Ovary (tissue), 9 donors: ENCODE data around the gene MN1. TPM values are rescaled to one million over a fixed set of nuclear protein-coding genes. Genes with fewer than 3 reads are reported as not detected.
"Not testable (repeated sequence)": the region's sequence is repeated elsewhere in the genome, so short reads cannot be mapped to it uniquely, and the experiment has no call there.

Experiments
- DNase-seq, 5 donors: peaks; one replicate each; pipeline ENCODE4 v3.0.0-alpha.2; 2019 to 2020
- H3K27ac ChIP-seq, 2 donors: fragments of 200-600 bp; one replicate each; pipeline versions ENCODE4 v1.5.1 to v1.8.0; 2019 to 2022
- H3K27me3 ChIP-seq: fragments of 200-600 bp; one replicate; pipeline ENCODE4 v1.8.0; 2022
- H3K36me3 ChIP-seq: fragments of 200-600 bp; sonication (generic); one replicate; pipeline ENCODE4 v1.5.1; 2019
- H3K4me1 ChIP-seq: one replicate; pipeline ENCODE4 v1.8.1; 2013; ENCODE audit warnings: mild to moderate bottlenecking, moderate library complexity; ENCODE audit not compliant: insufficient read depth
- H3K4me3 ChIP-seq: fragments of 200-600 bp; sonication (generic); one replicate; pipeline ENCODE4 v1.5.1; 2017
- H3K9me3 ChIP-seq, 2 donors: fragments of 200-600 bp in 1 of 2; sonication (generic) in 1 of 2; one replicate each; pipeline versions ENCODE4 v1.5.1 to v1.8.1; 2013 to 2019; ENCODE audit warnings: mild to moderate bottlenecking in 1 of 2, moderate library complexity in 1 of 2
- EP300 ChIP-seq: sonication (generic); formaldehyde crosslinking; IDR thresholded peaks from one replicate; pipeline ENCODE4 v1.6.1; 2017; ENCODE audit warnings: antibody characterized with exemption
- POLR2A ChIP-seq: fragments of 450-650 bp; IDR thresholded peaks from one replicate; pipeline ENCODE4 v1.6.1; 2017; ENCODE audit warnings: antibody characterized with exemption, mild to moderate bottlenecking, moderate library complexity
- WGBS, 3 donors: extraction: QIAGEN DNeasy Blood & Tissue Kit in 1 of 3; methylation state at CpG; one replicate each; pipeline versions ENCODE4 v1.1.5 to v1.1.7; 2013 to 2017; 5-methylcytosine and 5-hydroxymethylcytosine counted together
- intact Hi-C, 4 donors: fragments of 100-400 bp; cut with DNase I; formaldehyde crosslinking; loops; one replicate each; pipeline versions ENCODE4 v1.11.0 to v1.15.1; 2022 to 2023
- polyA plus RNA-seq, 2 donors: library from polyadenylated mRNA; stranded (reverse); fragments of 200-250 nt in 1 of 2; fragments of 350-450 nt in 1 of 2; fragmentation: Illumina TruSeq in 1 of 2; extraction: RNeasy Lipid Tissue Mini Kit (QIAGEN cat#74804) in 1 of 2; gene quantifications; one replicate each; pipeline ENCODE4 v1.2.3, GENCODE V29; 2013 to 2014
- total RNA-seq, 7 donors: library from RNA; depleted of rRNA in 2 of 7; stranded (reverse); fragments of >200 nt in 2 of 7; fragmentation: NEBNext Ultra II Directional in 3 of 7; extraction: Animal tissue kit (Norgen Biotek cat#: 25700) in 3 of 7; gene quantifications; one replicate each; pipeline versions ENCODE4 v1.1.0 to v1.2.4, GENCODE V29; 2016 to 2023
- TF ChIP-seq, protein P1 (sequence below), 3 donors: fragments of 450-650 bp in 2 of 3; fragments of 200-600 bp in 1 of 3; IDR thresholded peaks; one replicate each; pipeline versions ENCODE4 v1.5.1 to v1.8.0; 2016 to 2022; ENCODE audit warnings: antibody characterized with exemption in 3 of 3, mild to moderate bottlenecking in 1 of 3
- donor health status: DM: no; HTN: no; CAD: no; lungs with moderate emphysema.
- donor health status: DM: no; HTN: no; CAD: no.
- donor health status: Bipolar disorder and iron deficiency.
- donor health status: DM: yes; HTN: yes; CAD: no.
- donor health status: DM: no; HTN: no; CAD: no.
- donor health status: DM: yes; HTN: yes; CAD: no.

Gene MN1
- total and polyA plus RNA-seq, 9 donors: 6.7 to 33.5 (median 13.4) TPM

DNA sequence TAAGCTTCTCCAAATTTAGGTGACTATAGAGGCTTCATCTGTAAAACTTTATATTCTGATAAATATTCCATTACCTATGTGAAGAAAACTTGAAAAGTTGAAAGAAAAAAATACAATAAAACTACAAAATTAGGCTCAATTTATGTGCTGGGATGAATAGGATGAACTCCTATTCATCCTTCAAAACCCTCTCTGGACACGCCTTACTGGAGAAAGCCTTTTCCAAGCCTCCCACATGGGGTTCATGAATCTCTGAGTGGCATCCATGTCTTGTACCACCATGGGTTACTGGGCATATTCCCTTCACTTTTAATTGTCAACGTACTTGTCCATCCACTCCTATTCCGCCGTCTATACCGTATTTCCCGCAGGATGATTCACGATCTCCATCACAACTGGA lies 55.7 kb downstream of the MN1 start:
- no peak overlapping the region for H3K4me3 ChIP-seq
- TF ChIP-seq EP300: no peak
- intact Hi-C loops: no loop called here
- H3K4me1 ChIP-seq: peaks cover 8% of the 10 kb centered on the region
- no peaks in the 10 kb centered on the region for H3K27me3 ChIP-seq
- 95 to 98% (median 98%) methylated on average over 7 of the region's 7 CpGs for WGBS, 3 donors
- H3K9me3 ChIP-seq: no peaks in the 10 kb centered on the region
- H3K36me3 ChIP-seq: no peaks in the 10 kb centered on the region
- no peak for DNase-seq
- no peak overlapping the region for H3K27ac ChIP-seq

DNA sequence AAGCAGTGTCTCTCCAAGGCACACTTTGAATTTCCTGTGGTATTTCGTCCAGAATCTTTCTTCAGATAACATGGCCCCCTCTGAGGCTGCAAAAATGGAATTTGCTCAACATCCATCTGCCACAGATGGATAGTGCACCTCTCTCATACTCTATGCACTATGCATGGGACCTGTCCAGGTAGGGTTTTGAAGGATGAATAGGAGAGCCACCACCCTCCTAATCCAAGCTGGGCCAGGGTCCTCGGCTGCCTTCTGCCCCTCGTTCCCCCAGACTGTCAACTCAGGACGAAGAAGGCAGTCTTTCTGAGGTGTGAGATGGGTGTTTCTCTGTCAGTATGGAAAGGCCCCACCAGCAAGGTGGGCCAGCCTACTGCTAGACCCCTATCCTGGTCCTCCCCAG lies 56.4 kb downstream of the MN1 start:
- Histone ChIP-seq H3K4me3 (no peak overlapping the region), H3K9me3 (no peaks in the 10 kb centered on the region), H3K36me3 (no peaks in the 10 kb centered on the region), H3K4me1 (peaks cover 8% of the 10 kb centered on the region), H3K27me3 (no peaks in the 10 kb centered on the region), H3K27ac (no peak overlapping the region)
- DNase-seq: no peak
- 89 to 97% (median 96%) methylated on average over 4 of the region's 4 CpGs for WGBS, 3 donors
- intact Hi-C loops: no loop called here
- no peak for TF ChIP-seq POLR2A
- TF ChIP-seq, protein P1, sequence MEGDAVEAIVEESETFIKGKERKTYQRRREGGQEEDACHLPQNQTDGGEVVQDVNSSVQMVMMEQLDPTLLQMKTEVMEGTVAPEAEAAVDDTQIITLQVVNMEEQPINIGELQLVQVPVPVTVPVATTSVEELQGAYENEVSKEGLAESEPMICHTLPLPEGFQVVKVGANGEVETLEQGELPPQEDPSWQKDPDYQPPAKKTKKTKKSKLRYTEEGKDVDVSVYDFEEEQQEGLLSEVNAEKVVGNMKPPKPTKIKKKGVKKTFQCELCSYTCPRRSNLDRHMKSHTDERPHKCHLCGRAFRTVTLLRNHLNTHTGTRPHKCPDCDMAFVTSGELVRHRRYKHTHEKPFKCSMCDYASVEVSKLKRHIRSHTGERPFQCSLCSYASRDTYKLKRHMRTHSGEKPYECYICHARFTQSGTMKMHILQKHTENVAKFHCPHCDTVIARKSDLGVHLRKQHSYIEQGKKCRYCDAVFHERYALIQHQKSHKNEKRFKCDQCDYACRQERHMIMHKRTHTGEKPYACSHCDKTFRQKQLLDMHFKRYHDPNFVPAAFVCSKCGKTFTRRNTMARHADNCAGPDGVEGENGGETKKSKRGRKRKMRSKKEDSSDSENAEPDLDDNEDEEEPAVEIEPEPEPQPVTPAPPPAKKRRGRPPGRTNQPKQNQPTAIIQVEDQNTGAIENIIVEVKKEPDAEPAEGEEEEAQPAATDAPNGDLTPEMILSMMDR (IDR thresholded peaks at IDR 0.05): no peak

DNA sequence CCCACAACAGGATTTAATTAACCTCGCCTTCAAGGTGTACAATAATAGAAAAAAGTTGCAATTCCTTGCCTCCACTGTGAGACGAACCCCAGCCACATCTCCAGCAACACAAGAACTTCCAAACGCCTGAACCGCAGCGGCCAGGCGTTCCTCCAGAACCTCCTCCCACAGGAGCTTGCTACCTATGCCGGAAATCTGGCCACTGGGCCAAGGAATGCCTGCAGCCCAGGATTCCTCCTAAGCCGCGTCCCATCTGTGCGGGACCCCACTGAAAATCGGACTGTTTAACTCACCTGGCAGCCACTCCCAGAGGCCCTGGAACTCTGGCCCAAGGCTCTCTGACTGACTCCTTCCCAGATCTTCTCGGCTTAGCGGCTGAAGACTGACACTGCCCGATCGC lies 57.5 kb downstream of the MN1 start:
- H3K4me3 ChIP-seq, H3K27me3 ChIP-seq, intact Hi-C loops, H3K27ac ChIP-seq, H3K36me3 ChIP-seq, H3K9me3 ChIP-seq, H3K4me1 ChIP-seq: not testable (repeated sequence)
- WGBS, 3 donors: 65 to 82% (median 69%) methylated on average over 13 to 15 of the region's 15 CpGs
- peak in 1 of 5 donors; percentile 22 for DNase-seq

DNA sequence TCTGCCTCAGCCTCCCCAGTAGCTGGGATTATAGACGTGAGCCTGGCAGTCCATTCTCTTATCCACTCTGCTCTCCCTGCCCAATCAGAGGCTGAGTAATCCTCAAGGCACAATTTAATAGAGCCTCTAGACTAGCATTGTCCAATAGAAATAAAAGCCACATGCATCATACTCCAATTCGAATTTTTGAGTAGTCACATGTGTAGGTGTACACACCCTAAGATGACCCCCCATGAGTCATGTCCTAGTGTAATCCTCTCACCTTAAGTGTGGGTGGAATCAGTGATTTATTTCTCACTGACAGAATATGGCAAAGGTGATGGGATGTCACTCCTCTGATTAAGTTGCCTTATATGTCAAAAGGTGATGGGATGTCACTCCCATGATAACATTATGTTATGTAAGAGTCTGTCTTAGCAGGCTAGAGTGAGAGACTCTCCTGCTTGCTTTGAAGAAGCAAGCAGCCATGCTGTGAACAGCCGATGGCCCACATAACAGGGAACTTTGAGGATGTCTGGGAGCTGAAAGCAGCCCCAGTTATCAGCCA lies 61.3 kb downstream of the MN1 start:
- no peak overlapping the region for H3K27ac ChIP-seq
- H3K9me3 ChIP-seq: no peaks in the 10 kb centered on the region
- WGBS, 3 donors: 76 to 94% (median 87%) methylated on average over 3 of the region's 3 CpGs
- no peaks in the 10 kb centered on the region for H3K36me3 ChIP-seq
- TF ChIP-seq POLR2A: no peak
- no peak for TF ChIP-seq EP300
- TF ChIP-seq, protein P1 (IDR thresholded peaks at IDR 0.05): no peak
- no peaks in the 10 kb centered on the region for H3K4me1 ChIP-seq
- H3K4me3 ChIP-seq: no peak overlapping the region
- no peak for DNase-seq
- no peaks in the 10 kb centered on the region for H3K27me3 ChIP-seq
- intact Hi-C loops: no loop called here

DNA sequence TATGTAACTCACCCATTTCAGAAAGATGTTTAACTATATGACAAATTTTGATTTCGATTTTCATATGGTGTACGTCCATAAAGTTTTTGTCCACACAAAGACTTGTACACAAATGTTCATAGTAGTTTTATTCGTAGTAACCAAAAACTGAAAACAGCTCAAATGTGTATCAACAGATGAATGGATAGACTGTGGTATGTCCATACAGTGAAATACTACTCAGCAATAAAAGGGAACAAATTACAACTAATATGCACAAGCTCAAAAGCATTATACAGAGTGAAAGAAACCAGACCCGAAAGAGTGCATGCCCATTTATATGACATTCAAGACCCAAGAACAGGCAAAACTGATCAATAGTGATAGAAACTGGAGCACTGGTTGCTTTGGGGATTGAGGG lies 64.0 kb downstream of the MN1 start:
- WGBS, 3 donors: 93 to 95% (median 94%) methylated on average over 4 of the region's 4 CpGs
- no peak overlapping the region for H3K4me3 ChIP-seq
- H3K36me3 ChIP-seq: no peaks in the 10 kb centered on the region
- H3K27ac ChIP-seq: no peak overlapping the region
- H3K27me3 ChIP-seq: no peaks in the 10 kb centered on the region
- H3K4me1 ChIP-seq: no peaks in the 10 kb centered on the region
- intact Hi-C loops: no loop called here
- H3K9me3 ChIP-seq: no peaks in the 10 kb centered on the region
- no peak for DNase-seq
- TF ChIP-seq POLR2A: no peak
- TF ChIP-seq, protein P1 (IDR thresholded peaks at IDR 0.05): no peak
- no peak for TF ChIP-seq EP300
